HL-60/S4 (cell line): ENCODE measurements around the gene RBM4B.
"Not testable (repeated sequence)": the region's sequence is repeated elsewhere in the genome, so short reads cannot be mapped to it uniquely, and the experiment has no call there.

Source experiments
- in situ Hi-C: fragments of 300-500 bp; cut with MboI; formaldehyde crosslinking; loops from 2 replicates; pipeline ENCODE4 v1.14.3; 2022; ENCODE audit warnings: low sequenced_read_pairs

Gene RBM4B

GRCh38 chr11:66651016-66651415, 26.7 kb downstream of the RBM4B start:
- in situ Hi-C loops = no loop called here

DNA sequence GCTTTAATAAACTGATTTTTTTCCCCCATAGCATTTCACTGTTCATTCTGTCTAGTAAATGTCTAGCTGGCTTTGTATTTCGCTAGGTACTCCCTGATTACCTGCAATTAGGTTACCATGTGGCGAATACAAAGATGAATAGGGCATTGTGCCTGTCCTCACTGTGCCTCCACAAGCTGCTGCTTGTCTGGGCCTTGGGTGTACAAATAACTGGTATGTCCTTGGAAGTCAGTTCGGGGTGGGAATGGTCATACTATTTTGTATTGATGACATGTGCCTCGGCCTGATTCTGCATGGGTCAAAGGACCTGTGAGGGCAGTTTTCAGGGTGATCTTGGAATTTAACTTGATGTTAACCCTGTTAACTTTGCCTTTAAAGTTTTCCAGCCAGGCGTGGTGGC, 27.8 kb downstream of the RBM4B start:
- in situ Hi-C loops = no loop called here

GRCh38 chr11:66646828-66647227, 30.9 kb downstream of the RBM4B start:
- in situ Hi-C loops = no loop called here

- in situ Hi-C loops = no loop called here
Observed at GRCh38 chr11:66643745-66644437, 33.8 kb downstream of the RBM4B start.

DNA sequence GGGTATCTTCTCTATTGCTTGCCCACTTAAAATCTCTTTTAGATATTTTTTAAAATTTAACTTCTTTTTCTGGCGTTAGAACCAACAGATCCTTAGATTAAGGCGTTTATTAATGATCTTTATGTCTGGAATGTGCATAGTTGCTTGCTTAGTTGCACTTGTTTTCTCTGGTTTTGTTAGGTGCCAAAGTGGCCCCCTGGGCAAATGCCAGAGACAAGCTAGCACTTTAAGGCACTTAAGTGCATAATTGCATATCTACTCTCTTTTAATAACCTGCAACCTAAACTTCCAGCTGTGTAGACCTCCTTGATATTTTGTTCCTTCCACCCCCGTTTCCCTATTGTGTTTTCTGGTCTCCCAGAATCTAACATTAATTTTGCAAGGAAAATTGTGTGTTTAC, 35.9 kb downstream of the RBM4B start:
- in situ Hi-C loops = no loop called here

- in situ Hi-C loops = not testable (repeated sequence)
Observed at GRCh38 chr11:66639814-66640340, 37.8 kb downstream of the RBM4B start.

DNA sequence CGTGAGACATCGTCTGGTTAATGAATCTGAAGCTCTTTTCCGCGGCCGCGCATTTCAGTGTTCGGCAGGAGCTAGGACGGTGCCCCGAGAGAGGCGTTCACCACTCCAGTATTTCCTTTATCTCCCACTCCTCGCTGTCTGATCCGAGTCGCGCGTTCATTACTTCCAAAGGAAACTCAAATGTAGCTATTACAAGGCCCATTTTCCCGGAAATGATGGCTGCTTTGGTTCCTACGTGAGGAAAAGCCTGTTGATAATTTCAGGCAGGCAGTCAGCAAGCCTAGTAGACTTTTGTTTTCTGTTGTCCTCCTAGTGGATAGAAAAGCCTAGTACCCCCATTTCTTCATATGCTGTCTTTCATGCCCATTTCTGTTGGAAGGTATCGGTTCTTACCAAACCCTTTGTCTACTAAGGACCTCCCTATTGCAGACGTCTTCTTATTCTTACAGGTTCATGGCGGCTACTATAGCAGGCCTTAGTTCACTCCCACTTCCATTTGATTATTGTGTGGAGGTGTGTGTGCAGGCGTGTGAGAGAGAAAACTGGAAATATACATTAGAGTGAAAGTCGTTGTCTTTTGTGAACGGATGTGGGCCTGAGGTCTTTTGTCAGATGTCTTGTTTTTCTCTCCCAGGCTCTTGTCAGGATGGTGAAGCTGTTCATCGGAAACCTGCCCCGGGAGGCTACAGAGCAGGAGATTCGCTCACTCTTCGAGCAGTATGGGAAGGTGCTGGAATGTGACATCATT, 38.4 kb downstream of the RBM4B start:
- in situ Hi-C loops = no loop called here

GRCh38 chr11:66638177-66639065, 39.3 kb downstream of the RBM4B start, which contains the start of gene RBM4:
RBM4 (plus strand) TSS chr11:66638703; CDS start chr11:66639712, 1,009 bp downstream.
- in situ Hi-C loops = no loop called here

GRCh38 chr11:66637557-66638176, 40.0 kb downstream of the RBM4B start:
- in situ Hi-C loops = no loop called here

GRCh38 chr11:66636411-66636810, 41.3 kb downstream of the RBM4B start:
- in situ Hi-C loops = no loop called here

- in situ Hi-C loops = no loop called here
Observed at GRCh38 chr11:66632952-66633351, 44.7 kb downstream of the RBM4B start.

GRCh38 chr11:66631883-66632282, 45.8 kb downstream of the RBM4B start:
- in situ Hi-C loops = no loop called here

- in situ Hi-C loops = no loop called here
Observed at GRCh38 chr11:66629356-66629755, 48.3 kb downstream of the RBM4B start.

GRCh38 chr11:66628061-66628603, 49.6 kb downstream of the RBM4B start:
- in situ Hi-C loops = no loop called here

DNA sequence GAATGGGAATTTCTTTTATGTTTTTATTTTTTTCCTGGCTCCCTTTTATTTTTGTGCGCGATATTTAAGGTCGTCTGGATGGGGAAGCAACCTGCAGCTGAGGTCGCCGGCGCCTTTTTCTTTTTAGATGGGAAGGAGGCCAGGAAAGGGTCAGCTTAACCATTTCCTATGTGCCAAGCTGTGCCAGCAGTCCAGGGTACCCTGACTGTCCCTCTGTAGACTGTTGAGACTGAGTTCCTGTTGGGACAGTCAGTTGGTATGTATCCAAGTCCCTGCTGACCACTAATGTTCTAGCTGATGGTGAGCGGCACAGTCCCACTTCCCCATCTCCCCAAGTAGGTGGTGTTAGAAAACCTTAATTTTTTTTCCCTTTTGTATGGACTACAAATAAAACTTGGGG, 50.8 kb downstream of the RBM4B start:
- in situ Hi-C loops = no loop called here

DNA sequence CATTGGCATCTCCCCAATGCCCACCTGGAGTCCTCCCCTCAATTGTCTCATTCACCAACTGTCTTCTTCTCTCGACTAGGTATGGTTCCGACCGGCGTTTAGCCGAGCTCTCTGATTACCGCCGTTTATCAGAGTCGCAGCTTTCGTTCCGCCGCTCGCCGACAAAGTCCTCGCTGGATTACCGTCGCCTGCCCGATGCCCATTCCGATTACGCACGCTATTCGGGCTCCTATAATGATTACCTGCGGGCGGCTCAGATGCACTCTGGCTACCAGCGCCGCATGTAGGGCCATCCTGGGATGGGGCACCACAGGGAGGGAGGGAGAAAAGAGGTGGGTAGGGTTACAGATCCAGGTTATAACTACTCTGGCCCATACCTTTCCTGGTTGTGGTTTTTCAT, 51.3 kb downstream of the RBM4B start:
- in situ Hi-C loops = no loop called here

GRCh38 chr11:66625752-66626149, 51.9 kb downstream of the RBM4B start:
- in situ Hi-C loops = no loop called here

- in situ Hi-C loops = no loop called here
Observed at GRCh38 chr11:66625041-66625751, 52.5 kb downstream of the RBM4B start.

DNA sequence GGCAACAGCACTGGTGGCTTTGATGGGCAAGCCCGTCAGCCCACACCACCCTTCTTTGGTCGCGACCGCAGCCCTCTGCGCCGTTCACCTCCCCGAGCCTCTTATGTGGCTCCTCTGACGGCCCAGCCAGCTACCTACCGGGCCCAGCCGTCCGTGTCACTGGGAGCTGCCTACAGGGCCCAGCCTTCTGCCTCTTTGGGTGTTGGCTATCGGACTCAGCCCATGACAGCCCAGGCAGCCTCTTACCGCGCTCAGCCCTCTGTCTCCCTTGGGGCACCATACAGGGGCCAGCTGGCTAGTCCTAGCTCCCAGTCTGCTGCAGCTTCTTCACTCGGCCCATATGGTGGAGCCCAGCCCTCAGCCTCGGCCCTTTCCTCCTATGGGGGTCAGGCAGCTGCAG, 53.2 kb downstream of the RBM4B start:
- in situ Hi-C loops = no loop called here

DNA sequence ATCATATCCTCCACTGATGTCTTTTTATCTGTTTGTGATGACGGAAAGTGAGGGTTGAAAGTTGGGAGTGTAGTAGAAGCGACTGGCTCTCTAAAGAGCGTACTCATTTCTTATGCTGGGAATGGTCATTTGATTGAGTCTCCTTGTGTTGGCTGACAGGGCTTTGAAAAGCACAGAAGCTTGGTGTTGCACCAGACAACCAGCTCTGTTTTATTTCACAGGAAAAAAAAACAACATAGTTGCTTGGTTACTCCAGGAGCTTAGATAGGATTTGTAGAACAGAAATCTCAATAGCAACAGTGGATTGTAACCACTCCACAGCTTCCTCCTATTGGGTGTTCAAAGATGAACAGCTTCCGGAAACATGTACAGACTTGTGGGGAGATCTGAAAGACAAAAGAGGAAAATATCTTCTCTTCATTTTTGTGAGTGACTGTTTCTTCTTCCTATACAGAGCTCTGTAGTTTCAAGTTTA, 58.6 kb downstream of the RBM4B start:
- in situ Hi-C loops = no loop called here
